ENCODE results near the gene AKR1D1.
A peak's percentile ranks its signal among the peaks of the same experiment; 100 is the strongest.

GRCh38 chr7:138158739-138159528, 82.7 kb downstream of the AKR1D1 start:
- 0 out of 2 replicates have a peak, but pooled peaks have one; percentile 54 for TF ChIP-seq ERF (CRISPR knock-in tag; IDR thresholded peaks at IDR 0.05)
- 0 out of 2 replicates have a peak, but pooled peaks have one; percentile 7 for TF ChIP-seq MAX (IDR thresholded peaks at IDR 0.05)
- TF ChIP-seq ZNF205 (CRISPR knock-in tag; IDR thresholded peaks at IDR 0.05): 0 out of 2 replicates have a peak, but pooled peaks have one; percentile 19
- no peak for TF ChIP-seq ZBTB7A (CRISPR knock-in tag; IDR thresholded peaks at IDR 0.05)
- TF ChIP-seq FLYWCH1 (CRISPR knock-in tag; IDR thresholded peaks at IDR 0.05): no peak

All from HepG2 (cell line).